ENCODE data around the gene SH3YL1. TPM values are rescaled to one million over a fixed set of nuclear protein-coding genes. Genes with fewer than 3 reads are reported as not detected.

The SH3YL1 gene
- total RNA-seq, 1 experiment from 2014 or later, result 97.0 TPM

DNA sequence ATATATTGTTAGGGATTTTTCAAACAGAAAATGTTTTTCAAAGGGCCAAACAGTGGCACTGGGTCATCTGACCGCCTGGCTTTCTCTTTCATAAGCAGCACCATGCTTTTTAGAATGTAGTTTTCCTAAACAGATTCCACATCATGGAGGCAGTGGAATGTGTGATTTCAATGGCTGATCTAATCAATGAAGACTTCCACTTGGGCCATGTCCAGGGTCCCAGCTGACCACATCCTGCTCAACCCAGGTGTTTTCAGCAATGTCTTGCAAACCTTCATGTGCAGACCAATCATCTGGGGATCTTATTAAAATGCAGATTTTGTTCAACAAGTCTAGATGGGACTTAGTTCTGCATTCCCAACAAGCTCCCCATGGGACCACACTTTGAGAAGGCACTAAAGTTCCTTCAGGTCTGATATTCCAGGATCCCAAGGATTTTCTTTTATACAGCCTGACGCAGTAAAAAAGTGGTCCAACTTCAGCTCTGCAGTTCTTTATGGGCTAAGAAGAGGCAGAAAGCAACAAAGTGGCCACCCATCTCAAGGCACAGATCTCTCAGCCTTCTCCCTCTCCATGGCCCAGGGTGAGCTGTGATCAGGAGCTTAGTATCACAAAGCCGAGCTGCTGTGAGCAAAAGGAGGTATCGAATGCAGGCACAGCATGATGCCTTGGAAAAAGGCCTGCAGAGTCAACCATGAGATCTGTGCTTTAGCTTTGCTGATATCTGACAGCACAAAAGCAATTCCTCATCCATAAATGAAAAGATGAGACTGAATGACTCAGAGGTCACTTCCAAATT is 20.4 kb upstream of the SH3YL1 start:
- H3K4me3 Mint-ChIP-seq (ENCODE audit: low read depth, unreplicated experiment), result no peak overlapping the region
- no TSS peak for BruUV-seq (replicated peaks)
- H3K27me3 Mint-ChIP-seq (ENCODE audit: unreplicated experiment), result peaks cover 25% of the 10 kb centered on the region
- no peak for DNase-seq
- CTCF ChIA-PET, result no interaction called here
- peaks cover 8% of the 10 kb centered on the region for H3K4me1 Mint-ChIP-seq (ENCODE audit: low read depth, unreplicated experiment)
- peaks cover 5% of the 10 kb centered on the region for H3K36me3 Mint-ChIP-seq (ENCODE audit: insufficient read depth, unreplicated experiment)
- TF ChIP-seq, protein P1, sequence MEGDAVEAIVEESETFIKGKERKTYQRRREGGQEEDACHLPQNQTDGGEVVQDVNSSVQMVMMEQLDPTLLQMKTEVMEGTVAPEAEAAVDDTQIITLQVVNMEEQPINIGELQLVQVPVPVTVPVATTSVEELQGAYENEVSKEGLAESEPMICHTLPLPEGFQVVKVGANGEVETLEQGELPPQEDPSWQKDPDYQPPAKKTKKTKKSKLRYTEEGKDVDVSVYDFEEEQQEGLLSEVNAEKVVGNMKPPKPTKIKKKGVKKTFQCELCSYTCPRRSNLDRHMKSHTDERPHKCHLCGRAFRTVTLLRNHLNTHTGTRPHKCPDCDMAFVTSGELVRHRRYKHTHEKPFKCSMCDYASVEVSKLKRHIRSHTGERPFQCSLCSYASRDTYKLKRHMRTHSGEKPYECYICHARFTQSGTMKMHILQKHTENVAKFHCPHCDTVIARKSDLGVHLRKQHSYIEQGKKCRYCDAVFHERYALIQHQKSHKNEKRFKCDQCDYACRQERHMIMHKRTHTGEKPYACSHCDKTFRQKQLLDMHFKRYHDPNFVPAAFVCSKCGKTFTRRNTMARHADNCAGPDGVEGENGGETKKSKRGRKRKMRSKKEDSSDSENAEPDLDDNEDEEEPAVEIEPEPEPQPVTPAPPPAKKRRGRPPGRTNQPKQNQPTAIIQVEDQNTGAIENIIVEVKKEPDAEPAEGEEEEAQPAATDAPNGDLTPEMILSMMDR (IDR thresholded peaks at IDR 0.05; ENCODE audit: unreplicated experiment), result no peak
- H3K27ac Mint-ChIP-seq (ENCODE audit: unreplicated experiment), result no peak overlapping the region
- H3K9me3 Mint-ChIP-seq (ENCODE audit: low read depth, unreplicated experiment), result no peaks in the 10 kb centered on the region
- intact Hi-C loops (cut with micrococcal nuclease; ENCODE audit: unreplicated experiment), result no loop called here

DNA sequence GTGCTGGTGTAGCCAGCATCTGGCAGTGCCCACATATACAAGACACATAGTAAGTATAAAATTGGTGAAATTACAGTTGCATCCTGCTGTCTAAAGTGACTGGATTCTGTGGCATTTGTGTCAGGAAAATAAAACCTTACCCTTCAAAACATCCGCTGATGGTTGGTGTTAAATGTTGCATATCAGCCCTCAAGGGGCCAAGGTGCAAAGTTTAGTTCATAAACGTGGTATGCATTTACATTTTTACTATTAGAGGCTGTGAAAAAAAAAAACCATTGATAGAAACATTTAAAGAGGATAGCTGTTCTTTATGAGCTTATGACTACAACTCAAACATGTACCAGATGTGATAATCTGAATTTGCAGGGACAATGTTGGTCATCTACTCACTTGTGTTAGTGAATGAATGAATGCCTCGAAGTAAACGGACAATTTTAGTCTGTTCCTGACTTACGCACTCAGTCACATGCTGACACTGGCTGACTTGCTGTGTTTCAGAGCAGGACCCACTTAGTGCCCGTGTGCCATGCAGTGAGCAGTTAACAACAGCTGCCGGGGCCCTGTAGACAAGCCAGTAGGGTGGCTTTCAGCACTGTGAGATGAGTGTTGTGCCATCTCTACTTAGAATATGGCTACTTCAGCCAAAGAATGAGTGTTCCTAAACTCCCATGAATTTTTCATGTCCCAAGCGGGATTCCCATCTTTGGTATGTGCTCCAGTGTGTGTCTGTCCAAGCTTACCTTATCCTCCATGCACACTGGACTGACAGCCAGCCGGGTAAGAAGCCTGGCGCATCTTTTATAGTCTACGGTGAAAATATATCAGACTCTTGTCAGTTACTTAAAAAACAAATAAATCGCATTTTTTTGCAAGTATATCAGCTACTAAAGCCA is 18.8 kb upstream of the SH3YL1 start:
- BruUV-seq (replicated peaks), result no TSS peak
- peaks cover 8% of the 10 kb centered on the region for H3K4me1 Mint-ChIP-seq (ENCODE audit: low read depth, unreplicated experiment)
- CTCF ChIA-PET, result no interaction called here
- DNase-seq, result no peak
- peaks cover 25% of the 10 kb centered on the region for H3K27me3 Mint-ChIP-seq (ENCODE audit: unreplicated experiment)
- H3K4me3 Mint-ChIP-seq (ENCODE audit: low read depth, unreplicated experiment), result no peak overlapping the region
- intact Hi-C loops (cut with micrococcal nuclease; ENCODE audit: unreplicated experiment), result no loop called here
- TF ChIP-seq, protein P1 (IDR thresholded peaks at IDR 0.05; ENCODE audit: unreplicated experiment), result no peak
- H3K27ac Mint-ChIP-seq (ENCODE audit: unreplicated experiment), result no peak overlapping the region
- H3K36me3 Mint-ChIP-seq (ENCODE audit: insufficient read depth, unreplicated experiment), result peaks cover 14% of the 10 kb centered on the region
- H3K9me3 Mint-ChIP-seq (ENCODE audit: low read depth, unreplicated experiment), result no peaks in the 10 kb centered on the region

DNA sequence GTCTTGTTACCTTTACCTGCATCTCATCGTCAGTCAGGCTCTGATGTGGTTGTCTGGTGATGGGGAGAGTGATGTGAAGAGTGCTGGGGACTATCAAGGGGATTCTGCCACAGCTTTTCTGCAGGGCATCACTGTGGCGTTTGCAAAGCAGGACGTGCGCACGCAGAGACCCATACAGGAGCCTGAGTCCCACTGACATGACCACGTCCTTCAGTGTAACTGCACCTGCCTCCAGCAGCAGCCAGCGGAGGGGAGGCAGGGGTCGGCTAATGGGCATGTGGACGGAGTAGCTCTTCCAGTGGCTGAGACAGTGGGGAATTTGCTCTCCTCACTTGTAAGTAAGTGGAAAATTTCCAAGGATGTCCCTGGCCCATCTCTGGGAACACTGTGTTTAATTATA is 17.5 kb upstream of the SH3YL1 start:
- Mint-ChIP-seq H3K36me3 (ENCODE audit: insufficient read depth, unreplicated experiment) (peaks cover 21% of the 10 kb centered on the region), H3K4me3 (ENCODE audit: low read depth, unreplicated experiment) (no peak overlapping the region), H3K27me3 (ENCODE audit: unreplicated experiment) (peaks cover 14% of the 10 kb centered on the region), H3K9me3 (ENCODE audit: low read depth, unreplicated experiment) (no peaks in the 10 kb centered on the region), H3K4me1 (ENCODE audit: low read depth, unreplicated experiment) (peaks cover 8% of the 10 kb centered on the region), H3K27ac (ENCODE audit: unreplicated experiment) (no peak overlapping the region)
- no peak for DNase-seq
- BruUV-seq (replicated peaks), result no TSS peak
- CTCF ChIA-PET, result no interaction called here
- intact Hi-C loops (cut with micrococcal nuclease; ENCODE audit: unreplicated experiment), result no loop called here
- TF ChIP-seq, protein P1 (IDR thresholded peaks at IDR 0.05; ENCODE audit: unreplicated experiment), result no peak

DNA sequence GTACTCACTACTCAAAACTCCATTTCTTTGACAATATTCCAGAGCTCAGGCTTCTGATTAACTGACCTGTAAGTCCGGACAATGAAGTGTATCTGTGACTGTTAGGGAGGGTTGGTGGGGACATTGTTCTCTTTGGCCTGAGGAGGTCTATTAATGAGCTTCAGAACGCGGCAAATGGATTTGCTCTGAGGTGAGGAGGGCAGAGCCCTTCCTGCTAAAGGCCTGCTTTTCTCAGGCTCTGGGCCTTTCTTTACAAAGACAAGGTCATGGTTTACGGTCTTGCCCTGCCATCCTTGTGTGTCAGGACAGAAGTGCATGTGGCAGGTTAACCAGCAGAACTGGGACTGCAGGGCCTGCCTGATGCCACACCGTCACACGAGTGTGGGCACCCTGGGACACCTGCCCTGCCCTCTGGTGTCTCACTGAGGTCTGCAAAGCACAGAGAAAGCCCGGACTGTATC is 16.8 kb upstream of the SH3YL1 start:
- peaks cover 21% of the 10 kb centered on the region for H3K36me3 Mint-ChIP-seq (ENCODE audit: insufficient read depth, unreplicated experiment)
- BruUV-seq (replicated peaks), result no TSS peak
- TF ChIP-seq, protein P1 (IDR thresholded peaks at IDR 0.05; ENCODE audit: unreplicated experiment), result no peak
- peaks cover 8% of the 10 kb centered on the region for H3K4me1 Mint-ChIP-seq (ENCODE audit: low read depth, unreplicated experiment)
- no peak for DNase-seq
- intact Hi-C loops (cut with micrococcal nuclease; ENCODE audit: unreplicated experiment), result no loop called here
- no peak overlapping the region for H3K27ac Mint-ChIP-seq (ENCODE audit: unreplicated experiment)
- no peaks in the 10 kb centered on the region for H3K9me3 Mint-ChIP-seq (ENCODE audit: low read depth, unreplicated experiment)
- CTCF ChIA-PET, result no interaction called here
- peaks cover 7% of the 10 kb centered on the region for H3K27me3 Mint-ChIP-seq (ENCODE audit: unreplicated experiment)
- H3K4me3 Mint-ChIP-seq (ENCODE audit: low read depth, unreplicated experiment), result no peak overlapping the region

All from Calu3 (cell line).